GM12891 (cell line): ENCODE data around the gene NDUFA11.

Experiments used
- POLR2A ChIP-seq: IDR thresholded peaks from 2 replicates; pipeline ENCODE4 v1.6.1; 2011; ENCODE audit warnings: low read depth, low read length, control low read depth
- POLR2AphosphoS5 ChIP-seq: IDR thresholded peaks from 2 replicates; pipeline ENCODE4 v1.6.1; 2011; ENCODE audit warnings: low read depth, low read length, control low read depth
- POU2F2 ChIP-seq: IDR thresholded peaks from 2 replicates; pipeline ENCODE4 v1.6.1; 2011; ENCODE audit warnings: low read depth, mild to moderate bottlenecking, control low read depth, low read length, moderate library complexity
- TAF1 ChIP-seq: IDR thresholded peaks from 2 replicates; pipeline ENCODE4 v1.6.1; 2011; ENCODE audit warnings: low read depth, low read length, control low read depth

DNA sequence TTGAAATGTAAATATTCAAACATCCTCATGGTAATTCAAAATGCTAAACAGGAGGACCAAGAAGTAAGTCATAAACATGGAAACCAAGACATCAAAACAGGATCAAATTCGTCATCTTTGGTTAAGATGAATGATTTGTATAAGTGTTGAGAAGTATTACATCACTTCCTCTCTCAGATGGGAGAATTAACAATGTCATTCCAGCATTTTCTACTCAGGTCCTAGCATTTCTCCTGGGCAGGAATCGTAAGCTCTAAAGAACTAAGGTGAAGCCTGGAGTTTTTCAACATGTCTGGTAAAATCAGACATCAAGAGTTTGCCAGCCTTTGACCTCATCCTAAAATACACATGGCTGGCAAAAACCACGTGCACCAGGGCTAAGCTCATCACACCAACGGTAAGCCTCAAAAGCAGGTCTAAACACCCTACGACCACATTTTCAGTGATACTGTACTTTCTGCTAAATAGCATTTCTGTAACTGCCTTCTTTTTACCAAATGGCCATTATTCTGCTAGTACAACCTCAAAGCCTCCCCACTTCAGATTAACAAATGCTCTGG lies 49.5 kb upstream of the NDUFA11 start:
- TF ChIP-seq POLR2A (no peak), TAF1 (no peak), POU2F2 (no peak), POLR2AphosphoS5 (no peak)
